Dedifferentiated amniotic fluid mesenchymal stem cell (primary cell): ENCODE data around the gene MROH9.
A peak's percentile ranks its signal among the peaks of the same experiment; 100 is the strongest.

Experiments used
- DNase-seq: peaks from one replicate; pipeline ENCODE4 v3.0.0-alpha.2; 2016; ENCODE audit errors: extremely low spot score

MROH9 gene

DNA sequence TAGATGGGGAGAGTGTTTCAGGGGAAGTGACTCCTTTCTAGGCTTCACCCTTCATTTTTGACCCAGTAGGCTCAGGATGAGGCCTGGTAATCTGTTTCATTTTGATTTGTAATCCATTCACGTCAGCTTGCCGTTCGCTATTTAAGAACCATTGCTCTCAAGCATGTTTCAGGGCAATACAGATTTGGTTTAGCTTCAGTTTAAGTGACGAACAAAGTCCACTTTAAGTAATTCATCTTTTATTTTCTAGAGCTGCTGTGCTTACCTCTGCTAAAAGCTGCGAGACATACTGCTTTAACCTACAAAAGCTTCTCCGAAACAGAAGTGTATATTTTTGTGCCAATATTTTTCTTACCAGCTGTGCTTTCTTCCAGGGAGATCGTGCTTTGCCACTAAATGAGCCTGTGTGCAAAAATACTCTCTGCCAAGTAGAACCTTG, 146.4 kb downstream of the MROH9 start:
- no peak for DNase-seq

DNA sequence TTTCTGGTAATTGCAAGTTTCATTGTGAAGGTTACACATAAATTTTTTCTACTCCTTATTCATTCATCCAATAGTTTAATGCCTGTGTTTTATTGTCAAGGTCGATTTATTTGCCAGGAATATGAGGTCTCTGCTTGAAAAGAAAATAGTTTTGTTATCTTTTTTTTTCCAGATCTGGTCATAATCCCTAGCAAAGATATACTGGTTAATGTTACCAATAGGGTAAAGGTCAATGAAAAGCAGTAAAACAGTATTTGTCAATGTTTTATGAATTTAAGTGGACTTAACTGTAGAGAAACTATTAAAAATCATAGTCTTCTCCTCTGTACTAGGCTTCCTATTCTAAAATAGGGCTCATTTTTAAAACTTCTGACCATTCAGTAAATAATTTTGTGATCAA, 147.3 kb downstream of the MROH9 start:
- no peak for DNase-seq

- DNase-seq, result no peak
These were observed 147.9 kb downstream of the MROH9 start for GRCh38 chr1:171083222-171083621.

DNA sequence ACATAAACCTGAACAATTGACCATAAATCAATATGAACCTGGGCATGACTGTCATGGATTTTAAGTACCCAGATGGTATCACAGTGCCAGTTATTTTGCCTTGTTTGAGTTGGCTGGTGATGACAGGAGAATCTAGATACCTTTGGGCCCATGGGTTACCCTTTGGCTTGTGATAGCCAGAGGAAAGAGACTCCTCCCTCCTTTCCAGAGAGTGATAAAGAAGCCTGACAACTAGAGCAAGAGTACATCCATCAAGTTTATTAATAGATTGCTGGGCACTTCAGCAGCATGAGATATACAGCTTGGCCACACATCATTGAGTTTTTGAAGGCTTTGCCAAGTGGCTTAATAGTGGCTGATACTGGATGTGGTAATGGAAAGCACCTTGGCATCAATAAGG, 148.8 kb downstream of the MROH9 start:
- DNase-seq, result no peak

GRCh38 chr1:171084870-171085269, 149.5 kb downstream of the MROH9 start:
- no peak for DNase-seq

DNA sequence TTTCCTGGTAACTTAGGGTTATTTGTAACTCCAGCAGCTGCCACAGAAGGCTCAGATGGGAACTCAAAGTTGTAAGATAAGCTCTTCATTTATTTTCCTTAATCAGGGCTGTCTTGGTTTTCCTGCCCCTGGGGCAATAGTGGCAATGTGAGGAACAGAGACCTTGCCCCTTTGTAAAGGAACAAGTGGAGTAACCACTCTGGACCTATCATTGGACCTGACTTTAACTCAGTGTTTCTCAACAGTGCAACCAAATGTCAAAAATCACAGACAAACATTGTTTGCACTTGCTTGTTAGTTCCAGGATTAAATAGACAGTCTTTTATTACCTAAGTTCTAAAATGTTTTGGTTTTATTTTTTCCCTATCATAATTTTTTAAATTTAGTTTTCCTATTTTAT, 152.6 kb downstream of the MROH9 start:
- DNase-seq, result no peak

- no peak for DNase-seq
These were observed 155.3 kb downstream of the MROH9 start, which contains the start of gene FMO3 for GRCh38 chr1:171090604-171091003. Gene FMO3, plus strand, starts transcription at chr1:171090905. Its CDS starts 1,754 bp downstream, at chr1:171092659.

DNA sequence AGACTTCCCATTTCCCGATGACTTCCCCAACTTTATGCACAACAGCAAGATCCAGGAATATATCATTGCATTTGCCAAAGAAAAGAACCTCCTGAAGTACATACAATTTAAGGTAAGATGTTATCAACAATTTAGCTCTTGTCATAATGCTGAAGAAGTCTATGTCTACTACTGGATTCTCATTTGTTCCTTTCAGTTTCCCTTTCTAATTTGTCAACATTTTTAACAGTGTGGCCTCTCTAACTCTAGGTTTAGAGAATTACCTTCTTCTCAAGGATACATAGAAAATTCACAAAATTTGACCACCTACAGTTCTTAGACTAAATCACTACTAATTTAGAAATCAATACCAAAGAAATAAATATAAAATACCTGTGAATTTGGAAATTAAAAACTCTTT, 168.5 kb downstream of the MROH9 start:
- DNase-seq, result no peak

DNA sequence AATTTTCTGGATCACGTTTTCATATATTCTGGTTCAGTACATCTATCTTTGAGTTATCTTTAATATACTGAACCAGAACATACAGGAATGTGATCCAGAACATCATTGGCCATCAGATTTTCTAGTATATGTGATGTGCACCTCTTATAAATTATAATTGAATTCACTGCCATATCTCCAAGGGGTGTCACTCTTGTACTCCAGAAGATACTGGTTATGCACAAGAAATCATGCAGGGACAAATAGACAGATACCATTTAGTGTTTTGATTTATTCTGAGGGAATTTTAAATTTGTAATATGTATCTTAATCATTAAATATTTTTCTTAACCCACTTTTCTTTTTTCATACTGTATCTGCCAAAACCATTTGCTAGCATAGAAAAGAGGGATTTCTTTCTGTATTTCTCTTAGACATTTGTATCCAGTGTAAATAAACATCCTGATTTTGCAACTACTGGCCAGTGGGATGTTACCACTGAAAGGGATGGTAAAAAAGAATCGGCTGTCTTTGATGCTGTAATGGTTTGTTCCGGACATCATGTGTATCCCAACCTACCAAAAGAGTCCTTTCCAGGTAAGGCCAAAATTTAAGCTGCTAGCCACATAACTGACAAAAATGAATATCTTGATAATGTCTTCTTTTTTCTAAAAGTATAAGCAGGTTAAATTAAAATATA, 172.1 kb downstream of the MROH9 start:
- DNase-seq, result no peak

DNA sequence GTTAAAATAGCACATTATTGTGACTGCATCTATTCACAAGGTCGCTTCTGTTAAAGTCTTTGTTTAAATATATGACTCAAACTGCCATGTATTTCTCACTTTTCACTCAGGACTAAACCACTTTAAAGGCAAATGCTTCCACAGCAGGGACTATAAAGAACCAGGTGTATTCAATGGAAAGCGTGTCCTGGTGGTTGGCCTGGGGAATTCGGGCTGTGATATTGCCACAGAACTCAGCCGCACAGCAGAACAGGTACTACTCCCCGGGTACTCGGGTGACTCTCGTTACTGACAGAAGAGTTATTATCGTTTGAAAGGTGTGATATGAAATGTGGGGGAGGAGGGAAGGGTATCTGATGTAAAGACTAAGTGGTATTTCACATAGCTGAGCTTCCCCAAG, 172.6 kb downstream of the MROH9 start:
- DNase-seq, result no peak

GRCh38 chr1:171109966-171110365, 174.6 kb downstream of the MROH9 start:
- no peak for DNase-seq

GRCh38 chr1:171110621-171111326, 175.4 kb downstream of the MROH9 start:
- DNase-seq, result peak; percentile 45

DNA sequence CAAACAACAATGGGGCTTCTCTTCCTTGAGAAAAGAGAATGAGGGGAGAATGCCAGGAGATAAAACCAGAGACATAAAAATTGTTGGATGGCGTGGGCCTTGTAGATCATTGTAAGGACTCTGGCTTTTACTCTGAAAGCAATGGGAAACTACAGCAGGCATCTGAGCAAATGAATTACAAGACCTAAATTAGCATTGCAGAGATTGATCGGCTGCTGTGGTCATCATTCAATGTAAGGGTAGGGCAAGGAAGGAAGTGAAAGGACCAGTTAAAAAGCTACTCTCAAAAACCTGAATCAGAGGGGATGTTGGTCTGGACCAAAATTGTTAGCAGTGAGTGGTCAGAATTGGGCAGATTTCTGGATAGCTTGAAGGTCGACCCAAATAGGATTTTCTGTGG, 176.8 kb downstream of the MROH9 start:
- no peak for DNase-seq

GRCh38 chr1:171113382-171113781, 178.0 kb downstream of the MROH9 start:
- DNase-seq, result no peak
